Hepatocyte (in vitro differentiated cells): ENCODE measurements around the gene SYNJ2BP. TPM values are rescaled to one million over a fixed set of nuclear protein-coding genes. Genes with fewer than 3 reads are reported as not detected.

Source experiments
- DNase-seq: peaks from one replicate; pipeline ENCODE4 v3.0.0-alpha.2; 2016; ENCODE audit warnings: low spot score
- H2AFZ ChIP-seq: fragments of 200-600 bp; sonication (generic); 2 replicates; pipeline ENCODE4 v1.6.0; 2016; ENCODE audit warnings: antibody characterized with exemption, mild to moderate bottlenecking
- H3K27ac ChIP-seq: fragments of 200-600 bp; sonication (generic); 2 replicates; pipeline ENCODE4 v1.5.1; 2016; ENCODE audit warnings: mild to moderate bottlenecking
- H3K27me3 ChIP-seq: fragments of 200-600 bp; sonication (generic); 2 replicates; pipeline ENCODE4 v1.6.1; 2016
- H3K36me3 ChIP-seq: fragments of 200-600 bp; sonication (generic); replicated peaks from 2 replicates; pipeline ENCODE4 v1.5.1; 2016; ENCODE audit warnings: low read depth; ENCODE audit not compliant: insufficient read depth
- H3K4me1 ChIP-seq: fragments of 200-600 bp; sonication (generic); 2 replicates; pipeline ENCODE4 v1.5.1; 2016; ENCODE audit warnings: mild to moderate bottlenecking, moderate library complexity; ENCODE audit not compliant: insufficient read depth
- H3K4me2 ChIP-seq: fragments of 200-600 bp; sonication (generic); 2 replicates; pipeline ENCODE4 v1.6.0; 2016
- H3K4me3 ChIP-seq: fragments of 200-600 bp; sonication (generic); 2 replicates; pipeline ENCODE4 v1.5.1; 2016; ENCODE audit warnings: mild to moderate bottlenecking
- H3K79me2 ChIP-seq: fragments of 200-600 bp; sonication (generic); 2 replicates; pipeline ENCODE4 v1.6.0; 2017; ENCODE audit warnings: mild to moderate bottlenecking
- H3K9me2 ChIP-seq: fragments of 200-600 bp; sonication (generic); replicated peaks from 2 replicates; pipeline ENCODE4 v1.6.0; 2017; ENCODE audit warnings: mild to moderate bottlenecking; ENCODE audit not compliant: insufficient read depth
- H3K9me3 ChIP-seq: fragments of 200-600 bp; sonication (generic); 2 replicates; pipeline ENCODE4 v1.5.1; 2016; ENCODE audit warnings: low read depth, mild to moderate bottlenecking
- H4K20me1 ChIP-seq: fragments of 200-600 bp; sonication (generic); 2 replicates; pipeline ENCODE4 v1.6.0; 2016; ENCODE audit warnings: mild to moderate bottlenecking; ENCODE audit not compliant: insufficient read depth, poor library complexity, severe bottlenecking
- EZH2 ChIP-seq: fragments of 200-600 bp; sonication (generic); IDR thresholded peaks from 2 replicates; pipeline ENCODE4 v1.6.1; 2016; ENCODE audit warnings: antibody characterized with exemption, mild to moderate bottlenecking, borderline replicate concordance
- WGBS: methylation state at CpG from one replicate; pipeline ENCODE4 v1.1.6; 2016; ENCODE audit warnings: low lambda C conversion rate; ENCODE audit errors: missing lambda C conversion rate; 5-methylcytosine and 5-hydroxymethylcytosine counted together
- polyA plus RNA-seq: library from polyadenylated mRNA; unstranded; fragments of >200 nt; fragmentation: Nextera tagmentation; extraction: Ambion mirVana; gene quantifications from 2 replicates; pipeline ENCODE4 v1.2.1, GENCODE V29; 2016
- total RNA-seq: library from RNA; depleted of rRNA; stranded (reverse); fragments of >200 nt; gene quantifications from 2 replicates; pipeline ENCODE4 v1.2.3, GENCODE V29; 2014

SYNJ2BP gene
- total and polyA plus RNA-seq, 2 experiments from 2014 or later, result 25.9 to 38.6 TPM

DNA sequence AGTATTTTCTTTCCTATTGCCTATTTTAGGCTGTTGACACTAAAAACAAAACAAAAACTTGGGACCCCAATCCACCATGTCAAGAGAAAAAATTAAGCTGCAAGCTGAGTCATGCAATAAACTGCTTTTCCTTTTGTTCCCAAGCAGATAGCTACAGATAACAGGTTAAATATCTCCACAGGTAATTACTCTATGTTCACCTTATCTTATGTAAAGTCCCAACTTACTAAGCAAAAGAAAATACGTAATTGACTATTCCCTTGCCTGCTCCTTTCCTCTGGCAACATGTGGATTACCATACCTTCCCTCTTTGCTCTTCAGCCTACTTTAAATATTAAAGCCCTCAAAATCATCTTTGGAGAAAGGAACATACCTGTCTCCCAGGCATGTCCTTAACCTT, 38.2 kb downstream of the SYNJ2BP start:
- Histone ChIP-seq H3K4me1 (peaks cover 9% of the 10 kb centered on the region), H3K4me2 (peak overlapping the region; percentile 28), H4K20me1 (no peaks in the 10 kb centered on the region), H3K9me3 (no peaks in the 10 kb centered on the region), H3K27me3 (no peaks in the 10 kb centered on the region), H3K79me2 (peaks cover 8% of the 10 kb centered on the region), H3K27ac (peak overlapping the region; percentile 84), H3K9me2 (no peaks in the 10 kb centered on the region), H3K36me3 (no peaks in the 10 kb centered on the region), H2AFZ (no peak overlapping the region), H3K4me3 (no peak overlapping the region)
- TF ChIP-seq EZH2, result no peak
- DNase-seq, result no peak
- 81% methylated on average over 1 of the region's 1 CpG for whole genome bisulfite sequencing

Other genes with a start within 250 kb of the SYNJ2BP start
- gene SLC8A3, start 228.1 kb downstream of the SYNJ2BP start, total RNA-seq, result 2.4 and 2.6 TPM in 2 replicates
- gene SLC8A3, start 228.1 kb downstream of the SYNJ2BP start, polyA plus RNA-seq, result 0.42 and 1.0 TPM in 2 replicates
- gene COX16, start 57.4 kb downstream of the SYNJ2BP start, total RNA-seq, result 75.5 and 97.0 TPM in 2 replicates
- 105 and 113 TPM in 2 replicates for gene COX16, start 57.4 kb downstream of the SYNJ2BP start, polyA plus RNA-seq
- gene ADAM21, start 35.1 kb upstream of the SYNJ2BP start, total RNA-seq, result 0.43 TPM in 1 of 2 replicates, not detected in the other
- 1.1 TPM in 1 of 2 replicates, not detected in the other for gene ADAM21, start 35.1 kb upstream of the SYNJ2BP start, polyA plus RNA-seq
- gene ADAM20, start 117.9 kb upstream of the SYNJ2BP start, total RNA-seq, result 0.08 and 0.30 TPM in 2 replicates
- 0.26 TPM in 1 of 2 replicates, not detected in the other for gene ADAM20, start 117.9 kb upstream of the SYNJ2BP start, polyA plus RNA-seq
- gene MED6, start 183.6 kb upstream of the SYNJ2BP start, total RNA-seq, result 44.3 and 61.7 TPM in 2 replicates
- gene MED6, start 183.6 kb upstream of the SYNJ2BP start, polyA plus RNA-seq, result 41.1 and 41.7 TPM in 2 replicates
- gene TTC9, start 224.8 kb upstream of the SYNJ2BP start, total RNA-seq, result 2.9 and 3.6 TPM in 2 replicates
- gene TTC9, start 224.8 kb upstream of the SYNJ2BP start, polyA plus RNA-seq, result 3.1 and 4.9 TPM in 2 replicates